Spleen (tissue), 11 donors: ENCODE measurements around the gene ZNF385B. TPM values are rescaled to one million over a fixed set of nuclear protein-coding genes. Genes with fewer than 3 reads are reported as not detected.

ENCODE experiments used
- DNase-seq: peaks from one replicate; pipeline ENCODE4 v3.0.0-alpha.2; 2020
- H3K27ac ChIP-seq, 8 donors: fragments of 200-600 bp; sonication (generic) in 7 of 8; 1 replicate in 4 of 8; 2 replicates in 4 of 8; pipeline versions ENCODE4 v1.5.0 to v1.8.0; 2016 to 2021; ENCODE audit warnings: inconsistent platforms in 4 of 8, mild to moderate bottlenecking in 4 of 8, moderate library complexity in 1 of 8
- H3K27me3 ChIP-seq, 7 donors: fragments of 200-600 bp; sonication (generic) in 6 of 7; replicated peaks in 1 of 7; 1 replicate in 4 of 7; 2 replicates in 3 of 7; pipeline versions ENCODE4 v1.5.0 to v1.8.0; 2016 to 2021; ENCODE audit warnings: inconsistent platforms in 3 of 7, mild to moderate bottlenecking in 1 of 7
- H3K36me3 ChIP-seq, 6 donors: fragments of 200-600 bp; sonication (generic) in 5 of 6; 1 replicate in 4 of 6; 2 replicates in 2 of 6; pipeline versions ENCODE4 v1.5.0 to v1.8.0; 2016 to 2021; ENCODE audit warnings: inconsistent platforms in 2 of 6
- H3K4me1 ChIP-seq, 6 donors: fragments of 200-600 bp; sonication (generic) in 5 of 6; 1 replicate in 3 of 6; 2 replicates in 3 of 6; pipeline versions ENCODE4 v1.5.0 to v1.8.0; 2016 to 2021; ENCODE audit warnings: inconsistent platforms in 3 of 6
- H3K4me3 ChIP-seq, 8 donors: fragments of 200-600 bp; sonication (generic) in 7 of 8; 1 replicate in 4 of 8; 2 replicates in 4 of 8; pipeline versions ENCODE4 v1.5.0 to v1.8.0; 2016 to 2021; ENCODE audit warnings: inconsistent platforms in 4 of 8, mild to moderate bottlenecking in 4 of 8, moderate library complexity in 2 of 8
- H3K9me3 ChIP-seq, 8 donors: fragments of 200-600 bp; sonication (generic) in 7 of 8; 1 replicate in 4 of 8; 2 replicates in 4 of 8; pipeline versions ENCODE4 v1.5.0 to v1.8.0; 2016 to 2021; ENCODE audit warnings: inconsistent platforms in 4 of 8
- POLR2A ChIP-seq, 3 donors: fragments of 450-650 bp; IDR thresholded peaks; one replicate each; pipeline ENCODE4 v1.5.1; 2017; ENCODE audit warnings: antibody characterized with exemption in 3 of 3, mild to moderate bottlenecking in 1 of 3
- POLR2AphosphoS5 ChIP-seq, 3 donors: sonication (generic); formaldehyde crosslinking; IDR thresholded peaks; one replicate each; pipeline ENCODE4 v1.5.1; 2017; ENCODE audit warnings: antibody characterized with exemption in 3 of 3
- WGBS, 5 donors: extraction: QIAGEN DNeasy Blood & Tissue Kit in 3 of 5; methylation state at CpG; one replicate each; pipeline versions ENCODE4 v1.1.5 to v1.1.7; 2013 to 2018; 5-methylcytosine and 5-hydroxymethylcytosine counted together
- intact Hi-C: fragments of 100-400 bp; cut with DNase I; formaldehyde crosslinking; loops from one replicate; pipeline ENCODE4 v1.15.0; 2023; ENCODE audit warnings: low total_unique reads
- polyA plus RNA-seq, 3 donors: library from polyadenylated mRNA; stranded (reverse); fragments of 200-250 nt; gene quantifications; one replicate each; pipeline ENCODE4 v1.2.1, GENCODE V29; 2013
- total RNA-seq, 7 donors: library from RNA; depleted of rRNA in 3 of 7; stranded (reverse); fragments of >200 nt in 3 of 7; fragmentation: NEBNext Ultra II Directional in 4 of 7; extraction: Animal tissue kit (Norgen Biotek cat#: 25700) in 4 of 7; gene quantifications; one replicate each; pipeline versions ENCODE4 v1.1.0 to v1.2.1, GENCODE V29; 2016 to 2021
- TF ChIP-seq, protein P1 (sequence below), 11 experiments: fragments of 200-600 bp in 7 of 11; fragments of 450-650 bp in 4 of 11; sonication (generic) in 4 of 11; IDR thresholded peaks in 8 of 11; conservative IDR thresholded peaks in 3 of 11; 1 replicate in 7 of 11; 2 replicates in 4 of 11; pipeline versions ENCODE4 v1.4.0 to v1.8.0; 2016 to 2021; ENCODE audit warnings: antibody characterized with exemption in 11 of 11, inconsistent platforms in 4 of 11, mild to moderate bottlenecking in 1 of 11
- donor health status: healthy with polysubstance abuse.
- donor health status: DM: no; HTN: no; CAD: no; lungs with moderate emphysema.
- donor health status: DM: no; HTN: no; CAD: no.
- donor health status: Bipolar disorder and iron deficiency.
- donor health status: healthy.
- donor health status: DM: no; HTN: no; CAD: no.
- donor health status: DM: yes; HTN: yes; CAD: no.

ZNF385B gene
- total and polyA plus RNA-seq, 10 donors = 0.03 to 4.3 (median 0.37) TPM; not detected in 3

DNA sequence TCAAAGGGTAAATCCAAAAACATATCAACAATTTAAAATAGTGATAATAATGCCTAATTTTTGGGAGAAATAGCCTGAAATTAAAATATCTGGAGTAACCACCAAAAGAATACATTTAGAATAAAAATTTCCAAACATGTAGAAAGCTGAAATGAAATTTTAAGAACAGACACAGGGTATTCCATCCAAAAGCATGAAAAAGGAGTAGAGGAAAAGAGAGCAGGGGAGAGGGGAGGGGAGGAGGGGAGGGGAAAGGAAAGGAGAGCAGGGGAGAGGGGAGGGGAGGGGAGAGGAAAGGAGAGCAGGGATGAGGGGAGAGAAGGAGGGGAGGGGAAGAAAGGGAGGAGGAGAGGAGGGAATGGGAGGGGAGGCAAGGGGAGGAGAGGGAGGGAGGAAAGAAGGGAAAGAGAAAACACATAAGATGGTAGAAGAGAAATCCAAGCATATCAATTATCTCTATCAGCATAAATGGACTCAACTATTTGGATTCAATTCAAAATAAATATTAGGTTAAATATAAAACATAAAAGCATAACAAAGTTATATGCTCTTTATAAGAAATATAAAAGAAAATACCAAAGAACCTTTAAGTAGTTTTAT is 141.1 kb downstream of the ZNF385B start:
- Histone ChIP-seq H3K9me3 (no peaks in the 10 kb centered on the region), H3K27ac (no peak overlapping the region), H3K4me1 (no peaks in the 10 kb centered on the region), H3K4me3 (no peak overlapping the region), H3K27me3 (peaks cover 0 to 5% (median 0%) of the 10 kb centered on the region in 7 donors), H3K36me3 (no peaks in the 10 kb centered on the region)
- intact Hi-C loops = no loop called here
- TF ChIP-seq POLR2AphosphoS5 (IDR thresholded peaks at IDR 0.05) = no peak
- TF ChIP-seq, protein P1, sequence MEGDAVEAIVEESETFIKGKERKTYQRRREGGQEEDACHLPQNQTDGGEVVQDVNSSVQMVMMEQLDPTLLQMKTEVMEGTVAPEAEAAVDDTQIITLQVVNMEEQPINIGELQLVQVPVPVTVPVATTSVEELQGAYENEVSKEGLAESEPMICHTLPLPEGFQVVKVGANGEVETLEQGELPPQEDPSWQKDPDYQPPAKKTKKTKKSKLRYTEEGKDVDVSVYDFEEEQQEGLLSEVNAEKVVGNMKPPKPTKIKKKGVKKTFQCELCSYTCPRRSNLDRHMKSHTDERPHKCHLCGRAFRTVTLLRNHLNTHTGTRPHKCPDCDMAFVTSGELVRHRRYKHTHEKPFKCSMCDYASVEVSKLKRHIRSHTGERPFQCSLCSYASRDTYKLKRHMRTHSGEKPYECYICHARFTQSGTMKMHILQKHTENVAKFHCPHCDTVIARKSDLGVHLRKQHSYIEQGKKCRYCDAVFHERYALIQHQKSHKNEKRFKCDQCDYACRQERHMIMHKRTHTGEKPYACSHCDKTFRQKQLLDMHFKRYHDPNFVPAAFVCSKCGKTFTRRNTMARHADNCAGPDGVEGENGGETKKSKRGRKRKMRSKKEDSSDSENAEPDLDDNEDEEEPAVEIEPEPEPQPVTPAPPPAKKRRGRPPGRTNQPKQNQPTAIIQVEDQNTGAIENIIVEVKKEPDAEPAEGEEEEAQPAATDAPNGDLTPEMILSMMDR (IDR thresholded peaks at IDR 0.05 in 8 of 11, conservative IDR thresholded peaks at IDR 0.05 in 3 of 11) = no peak
- TF ChIP-seq POLR2A (IDR thresholded peaks at IDR 0.05) = no peak
- no peak for DNase-seq

DNA sequence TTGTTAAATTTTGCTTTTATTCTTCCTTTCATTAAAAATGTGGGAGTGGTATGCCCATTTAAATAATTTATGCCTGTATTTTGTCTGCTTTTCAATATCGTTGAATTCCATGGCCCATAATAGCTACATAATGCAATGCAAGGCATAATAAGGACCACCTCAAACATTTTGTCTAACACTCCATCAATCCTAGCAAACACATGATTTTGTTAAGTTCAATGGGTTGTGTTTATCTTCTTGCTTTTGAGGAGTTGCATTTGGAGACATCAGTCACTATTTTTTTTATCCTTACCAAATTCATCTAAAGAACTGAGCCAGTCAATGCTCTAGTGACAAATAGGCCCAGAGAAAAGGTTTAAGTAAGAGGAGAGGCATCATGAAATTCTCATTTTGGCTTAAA is 145.5 kb downstream of the ZNF385B start:
- DNase-seq = no peak
- Histone ChIP-seq H3K27me3 (peaks cover 0 to 5% (median 0%) of the 10 kb centered on the region in 7 donors), H3K9me3 (no peaks in the 10 kb centered on the region), H3K4me1 (no peaks in the 10 kb centered on the region), H3K36me3 (no peaks in the 10 kb centered on the region), H3K27ac (no peak overlapping the region), H3K4me3 (no peak overlapping the region)
- WGBS, 5 donors = 82 to 95% (median 87%) methylated on average over 1 of the region's 1 CpG
- TF ChIP-seq, protein P1 (IDR thresholded peaks at IDR 0.05 in 8 of 11, conservative IDR thresholded peaks at IDR 0.05 in 3 of 11) = no peak
- TF ChIP-seq POLR2A (IDR thresholded peaks at IDR 0.05) (no peak), POLR2AphosphoS5 (IDR thresholded peaks at IDR 0.05) (no peak)
- intact Hi-C loops = no loop called here

DNA sequence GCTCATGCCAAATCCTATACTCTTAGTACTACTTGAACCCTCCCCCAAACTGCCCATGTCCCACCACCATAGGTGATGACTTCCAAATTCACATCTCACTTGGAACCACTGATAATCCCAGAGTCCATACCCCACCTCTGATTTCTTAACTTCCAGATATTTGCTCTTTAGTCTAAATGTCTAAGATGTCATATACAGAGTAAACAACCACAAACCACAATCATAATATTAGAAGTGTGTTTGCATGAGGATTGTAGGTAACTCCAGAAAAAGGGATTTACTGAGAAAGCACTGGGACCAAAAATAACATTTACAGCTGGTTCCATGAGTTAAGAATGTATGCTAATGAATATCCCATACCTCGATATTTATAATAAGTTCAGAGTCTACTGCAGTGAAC is 146.2 kb downstream of the ZNF385B start:
- intact Hi-C loops = no loop called here
- Histone ChIP-seq H3K9me3 (no peaks in the 10 kb centered on the region), H3K27ac (no peak overlapping the region), H3K36me3 (no peaks in the 10 kb centered on the region), H3K4me1 (no peaks in the 10 kb centered on the region), H3K4me3 (no peak overlapping the region), H3K27me3 (peaks cover 0 to 5% (median 0%) of the 10 kb centered on the region in 7 donors)
- WGBS, 5 donors = 75 to 95% (median 84%) methylated on average over 1 of the region's 1 CpG
- no peak for DNase-seq
- no peak for TF ChIP-seq POLR2A (IDR thresholded peaks at IDR 0.05)
- TF ChIP-seq POLR2AphosphoS5 (IDR thresholded peaks at IDR 0.05) = no peak
- TF ChIP-seq, protein P1 (IDR thresholded peaks at IDR 0.05 in 8 of 11, conservative IDR thresholded peaks at IDR 0.05 in 3 of 11) = no peak

DNA sequence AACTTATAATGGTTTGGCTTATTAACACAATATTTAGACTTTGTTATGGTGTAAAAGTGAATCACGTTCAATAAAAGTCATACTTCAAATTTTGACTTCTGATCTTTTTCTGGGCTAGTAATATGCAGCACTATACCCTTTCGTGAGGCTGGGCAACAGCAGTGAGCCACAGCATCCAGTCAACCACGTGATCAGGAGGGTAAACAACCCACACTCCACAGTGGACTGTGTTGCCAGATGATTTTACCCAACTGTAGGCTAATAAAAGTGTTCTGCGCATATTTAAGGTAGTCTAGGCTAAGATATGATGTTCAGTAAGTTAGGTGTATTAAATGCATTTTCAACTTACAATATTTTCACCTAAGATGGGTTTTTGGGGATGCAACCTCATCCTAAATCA is 148.6 kb downstream of the ZNF385B start:
- WGBS, 5 donors = 70 to 79% (median 72%) methylated on average over 4 of the region's 4 CpGs
- Histone ChIP-seq H3K4me1 (no peaks in the 10 kb centered on the region), H3K27me3 (peaks cover 0 to 5% (median 0%) of the 10 kb centered on the region in 7 donors)

More for the DNA sequence above, 148.6 kb downstream of the ZNF385B start:
- H3K36me3 ChIP-seq = no peaks in the 10 kb centered on the region
- no peak overlapping the region for H3K4me3 ChIP-seq
- TF ChIP-seq POLR2AphosphoS5 (IDR thresholded peaks at IDR 0.05) = no peak
- intact Hi-C loops = no loop called here
- no peaks in the 10 kb centered on the region for H3K9me3 ChIP-seq
- no peak for DNase-seq
- no peak overlapping the region for H3K27ac ChIP-seq
